ENCODE results near the gene MRPL20. TPM values are rescaled to one million over a fixed set of nuclear protein-coding genes. Genes with fewer than 3 reads are reported as not detected.

MRPL20 gene
- total and polyA plus RNA-seq, 12 donors: 98.9 to 276 (median 158) TPM

DNA sequence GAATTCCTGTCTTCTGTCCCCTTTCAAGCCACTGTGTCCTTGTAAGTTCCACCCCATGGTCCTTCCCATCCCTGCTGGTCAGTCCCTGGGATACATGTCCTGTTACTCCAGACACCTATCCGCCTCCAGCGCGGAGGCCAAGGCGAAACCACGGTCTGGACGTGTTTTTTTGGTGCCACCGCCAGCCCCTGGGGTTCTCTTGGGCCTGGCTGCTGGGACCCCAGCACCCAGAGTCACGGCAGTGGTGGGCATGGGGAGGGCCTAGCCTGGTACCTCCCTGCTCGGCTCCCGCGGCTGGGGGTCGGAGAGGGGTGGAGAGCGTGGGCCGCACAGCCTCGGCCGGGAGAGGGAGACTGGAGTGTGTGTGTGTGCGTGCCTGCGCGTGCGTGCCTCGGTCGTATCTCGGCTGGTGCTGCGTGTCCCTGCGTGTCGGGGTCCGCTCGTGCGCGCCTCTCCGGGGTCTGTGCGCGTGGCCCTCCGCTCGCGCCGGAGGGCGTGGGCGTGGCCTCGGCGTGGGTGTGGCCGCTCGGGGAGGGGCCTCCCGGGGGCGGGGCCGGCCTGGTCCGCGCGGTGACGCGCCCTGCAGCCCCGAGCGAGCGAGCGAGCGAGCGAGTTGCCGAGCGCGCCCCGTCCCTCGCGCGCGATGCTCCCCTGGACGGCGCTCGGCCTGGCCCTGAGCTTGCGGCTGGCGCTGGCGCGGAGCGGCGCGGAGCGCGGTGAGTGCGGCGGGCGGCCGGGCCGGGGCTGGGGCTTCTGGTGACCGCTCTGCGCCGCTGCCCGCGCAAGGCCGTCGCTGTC, 28.2 kb upstream of the MRPL20 start, which contains the start of gene VWA1:
Gene VWA1, plus strand, starts transcription at position 585 of the 798 bp plus-strand sequence. Its CDS starts 59 bp downstream, at position 644.
- TF ChIP-seq, protein P1, sequence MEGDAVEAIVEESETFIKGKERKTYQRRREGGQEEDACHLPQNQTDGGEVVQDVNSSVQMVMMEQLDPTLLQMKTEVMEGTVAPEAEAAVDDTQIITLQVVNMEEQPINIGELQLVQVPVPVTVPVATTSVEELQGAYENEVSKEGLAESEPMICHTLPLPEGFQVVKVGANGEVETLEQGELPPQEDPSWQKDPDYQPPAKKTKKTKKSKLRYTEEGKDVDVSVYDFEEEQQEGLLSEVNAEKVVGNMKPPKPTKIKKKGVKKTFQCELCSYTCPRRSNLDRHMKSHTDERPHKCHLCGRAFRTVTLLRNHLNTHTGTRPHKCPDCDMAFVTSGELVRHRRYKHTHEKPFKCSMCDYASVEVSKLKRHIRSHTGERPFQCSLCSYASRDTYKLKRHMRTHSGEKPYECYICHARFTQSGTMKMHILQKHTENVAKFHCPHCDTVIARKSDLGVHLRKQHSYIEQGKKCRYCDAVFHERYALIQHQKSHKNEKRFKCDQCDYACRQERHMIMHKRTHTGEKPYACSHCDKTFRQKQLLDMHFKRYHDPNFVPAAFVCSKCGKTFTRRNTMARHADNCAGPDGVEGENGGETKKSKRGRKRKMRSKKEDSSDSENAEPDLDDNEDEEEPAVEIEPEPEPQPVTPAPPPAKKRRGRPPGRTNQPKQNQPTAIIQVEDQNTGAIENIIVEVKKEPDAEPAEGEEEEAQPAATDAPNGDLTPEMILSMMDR (IDR thresholded peaks at IDR 0.05): no peak
- no peak for TF ChIP-seq POLR2A (IDR thresholded peaks at IDR 0.05)
- Histone ChIP-seq H3K27me3 (no peaks in the 10 kb centered on the region), H3K9me3 (replicated peaks in 1 of 3) (no peaks in the 10 kb centered on the region), H3K36me3 (replicated peaks in 1 of 2) (no peaks in the 10 kb centered on the region), H3K27ac (peak within 1 kb of the TSS in 2 of 5 donors; percentile 52 to 77), H3K4me3 (peak within 1 kb of the TSS in 1 of 4 donors; percentile 65), H3K4me1 (replicated peaks in 1 of 2) (peaks cover 20 to 32% of the 10 kb centered on the region in 2 donors)
- whole genome bisulfite sequencing, 4 donors: 8 to 83% (median 17%) methylated on average over 5 to 89 of the region's 89 CpGs
- peak in 5 of 7 donors; percentile 56 to 70 (median 58) for DNase-seq
- intact Hi-C loops (cut with DNase I): no loop called here

DNA sequence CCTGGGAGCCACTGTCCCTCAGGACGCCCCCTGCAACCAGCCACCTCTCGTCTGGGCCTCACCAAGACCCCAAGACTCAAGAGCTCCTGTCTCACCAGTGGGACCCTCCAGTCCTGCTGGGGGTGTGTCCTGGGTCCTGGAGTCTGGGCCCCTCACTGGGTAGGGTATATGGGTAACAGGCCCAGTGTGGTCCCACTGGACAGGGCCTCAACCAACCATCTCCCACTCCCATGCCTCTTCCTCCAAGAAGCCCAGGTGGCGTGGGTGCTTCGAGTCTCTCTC, 27.7 kb upstream of the MRPL20 start:
- H3K4me1 ChIP-seq (replicated peaks in 1 of 2): peaks cover 24 to 38% of the 10 kb centered on the region in 2 donors
- intact Hi-C loops (cut with DNase I): no loop called here
- no peak for DNase-seq
- no peaks in the 10 kb centered on the region for H3K9me3 ChIP-seq (replicated peaks in 1 of 3)
- no peak overlapping the region for H3K4me3 ChIP-seq
- no peaks in the 10 kb centered on the region for H3K36me3 ChIP-seq (replicated peaks in 1 of 2)
- 66 to 100% (median 81%) methylated on average over 2 to 4 of the region's 4 CpGs for WGBS, 4 donors
- peak overlapping the region in 2 of 5 donors; percentile 52 to 77 for H3K27ac ChIP-seq
- TF ChIP-seq, protein P1 (IDR thresholded peaks at IDR 0.05): no peak
- no peak for TF ChIP-seq POLR2A (IDR thresholded peaks at IDR 0.05)
- no peaks in the 10 kb centered on the region for H3K27me3 ChIP-seq

DNA sequence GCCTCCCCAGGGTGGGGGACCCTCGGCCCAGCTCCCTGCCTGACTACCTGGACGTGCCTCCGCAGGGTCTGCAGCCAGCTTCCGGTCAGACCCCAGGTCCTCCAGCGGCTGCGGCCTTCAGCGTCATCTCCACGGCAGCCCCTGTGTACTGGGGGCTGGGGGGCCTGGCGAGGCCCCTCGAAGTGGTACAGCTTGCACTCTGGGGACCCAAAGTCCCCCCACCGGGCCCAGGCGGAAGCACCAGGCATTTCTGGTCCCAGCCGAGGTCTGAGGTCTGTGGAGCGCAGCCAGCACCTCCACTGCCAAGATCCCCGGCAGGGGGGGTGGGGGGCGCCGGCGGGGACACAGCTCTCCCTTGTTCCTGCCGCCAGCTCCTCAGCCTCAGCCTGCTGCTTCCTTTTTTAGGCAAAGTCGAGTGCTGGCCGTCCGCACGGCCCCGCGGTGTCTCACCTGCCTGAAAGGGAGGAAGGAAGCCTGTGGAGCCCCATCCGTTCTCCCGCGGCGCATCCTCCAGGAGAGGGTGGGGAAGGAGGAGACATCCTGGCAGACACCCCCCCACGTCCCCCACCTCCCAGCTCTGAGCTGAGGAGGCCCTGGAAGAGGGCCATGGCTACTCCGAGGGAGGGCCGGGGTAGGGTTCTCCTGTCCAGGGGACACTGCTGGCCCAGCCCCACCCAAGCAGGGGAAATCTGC, 27.2 kb upstream of the MRPL20 start:
- TF ChIP-seq, protein P1 (IDR thresholded peaks at IDR 0.05): no peak
- no peak for TF ChIP-seq POLR2A (IDR thresholded peaks at IDR 0.05)
- DNase-seq: peak in 5 of 7 donors; percentile 33 to 71 (median 47)
- peaks cover 29 to 42% of the 10 kb centered on the region in 2 donors for H3K4me1 ChIP-seq (replicated peaks in 1 of 2)
- no peak overlapping the region for H3K4me3 ChIP-seq
- H3K9me3 ChIP-seq (replicated peaks in 1 of 3): no peaks in the 10 kb centered on the region
- peak overlapping the region in 3 of 5 donors; percentile 16 to 80 (median 77) for H3K27ac ChIP-seq
- 33 to 60% (median 48%) methylated on average over 7 to 32 of the region's 32 CpGs; no CpG with 5 or more reads in 1 of the 4 donors for WGBS, 4 donors
- no peaks in the 10 kb centered on the region for H3K27me3 ChIP-seq
- intact Hi-C loops (cut with DNase I): no loop called here
- H3K36me3 ChIP-seq (replicated peaks in 1 of 2): no peaks in the 10 kb centered on the region

DNA sequence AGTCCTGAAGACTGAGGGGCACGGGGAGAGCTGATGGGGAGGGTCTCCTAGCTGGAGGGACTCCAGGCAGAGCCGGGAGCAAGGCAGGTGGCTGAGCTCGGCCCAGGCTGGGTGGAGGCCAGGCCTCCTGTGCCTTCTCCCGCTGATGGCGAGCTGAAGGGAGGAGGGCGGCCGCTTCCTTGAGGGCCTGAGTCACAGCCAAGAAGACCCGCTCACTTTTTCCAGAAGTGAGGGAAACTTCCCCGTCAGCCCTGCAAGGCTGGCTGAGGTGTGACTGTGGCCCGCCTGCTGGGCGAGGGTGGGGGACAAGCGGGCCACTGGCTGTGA, 26.7 kb upstream of the MRPL20 start:
- Histone ChIP-seq H3K27ac (peak overlapping the region in 3 of 5 donors; percentile 16 to 80 (median 77)), H3K9me3 (replicated peaks in 1 of 3) (no peaks in the 10 kb centered on the region), H3K4me1 (replicated peaks in 1 of 2) (peaks cover 30 to 42% of the 10 kb centered on the region in 2 donors), H3K4me3 (no peak overlapping the region), H3K36me3 (replicated peaks in 1 of 2) (no peaks in the 10 kb centered on the region), H3K27me3 (no peaks in the 10 kb centered on the region)
- intact Hi-C loops (cut with DNase I): no loop called here
- WGBS, 4 donors: 43 to 57% (median 53%) methylated on average over 7 to 12 of the region's 12 CpGs; no CpG with 5 or more reads in 1 of the 4 donors
- DNase-seq: no peak
- TF ChIP-seq, protein P1 (IDR thresholded peaks at IDR 0.05): no peak
- no peak for TF ChIP-seq POLR2A (IDR thresholded peaks at IDR 0.05)
